ENCODE results near the gene ETV6.

GRCh38 chr12:11881835-11882234 lies 232.4 kb downstream of the ETV6 start:
- TF ChIP-seq CTCF (IDR thresholded peaks at IDR 0.05) (no peak), POLR2A (IDR thresholded peaks at IDR 0.05) (no peak)

Measured in vagina (tissue), 2 donors.